Mesodermal cell (in vitro differentiated cells): ENCODE data around the gene DUSP9.

Experiments
- H3K27ac ChIP-seq: 2 replicates; pipeline ENCODE4 v1.7.0; 2013; ENCODE audit warnings: mild to moderate bottlenecking, low read depth, low read length, moderate library complexity; ENCODE audit not compliant: severe bottlenecking
- H3K36me3 ChIP-seq: 2 replicates; pipeline ENCODE4 v1.7.1; 2013; ENCODE audit warnings: mild to moderate bottlenecking, low read length, moderate library complexity; ENCODE audit not compliant: control insufficient read depth, insufficient read depth
- H3K4me1 ChIP-seq: one replicate; pipeline ENCODE4 v1.7.1; 2013; ENCODE audit warnings: mild to moderate bottlenecking, low read length; ENCODE audit not compliant: insufficient read depth, control insufficient read depth, poor library complexity, severe bottlenecking
- H3K4me3 ChIP-seq: 2 replicates; pipeline ENCODE4 v1.7.0; 2013; ENCODE audit warnings: low read length, control low read depth, mild to moderate bottlenecking; ENCODE audit not compliant: insufficient read depth, poor library complexity, severe bottlenecking; ENCODE audit errors: extremely low read depth
- H3K9me3 ChIP-seq: 2 replicates; pipeline ENCODE4 v1.7.1; 2013; ENCODE audit warnings: mild to moderate bottlenecking, low read length, moderate library complexity; ENCODE audit not compliant: control insufficient read depth
- WGBS, 2 experiments: methylation state at CpG; one replicate each; pipeline ENCODE4 v1.1.5; 2013; ENCODE audit warnings: missing lambda C conversion rate in 2 of 2; ENCODE audit not compliant: insufficient coverage in 2 of 2; 5-methylcytosine and 5-hydroxymethylcytosine counted together

DUSP9 gene

DNA sequence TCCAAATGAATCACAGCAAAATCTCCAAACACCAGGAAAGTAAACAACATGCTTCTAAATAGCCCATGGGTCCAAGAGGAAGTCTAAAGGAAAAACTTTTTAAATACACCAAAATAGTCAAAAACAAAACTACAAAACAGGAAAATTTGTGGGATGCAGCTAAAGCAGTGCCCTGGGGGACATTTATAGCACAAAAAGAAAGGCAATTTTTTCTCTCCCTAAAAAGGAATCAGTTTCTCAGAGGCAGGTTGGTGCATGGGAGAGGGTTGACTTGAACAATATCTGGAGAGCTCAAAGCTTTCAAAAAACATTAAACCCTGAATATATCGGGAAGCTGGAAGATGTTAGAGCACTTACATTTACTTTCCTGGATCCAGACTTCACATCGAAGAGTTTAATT, 15.7 kb upstream of the DUSP9 start:
- Histone ChIP-seq H3K36me3 (no peaks in the 10 kb centered on the region), H3K4me3 (no peak overlapping the region), H3K9me3 (no peaks in the 10 kb centered on the region), H3K4me1 (no peaks in the 10 kb centered on the region), H3K27ac (no peak overlapping the region)
- 75 to 100% methylated on average over 1 to 2 of the region's 2 CpGs for WGBS, 2 experiments

DNA sequence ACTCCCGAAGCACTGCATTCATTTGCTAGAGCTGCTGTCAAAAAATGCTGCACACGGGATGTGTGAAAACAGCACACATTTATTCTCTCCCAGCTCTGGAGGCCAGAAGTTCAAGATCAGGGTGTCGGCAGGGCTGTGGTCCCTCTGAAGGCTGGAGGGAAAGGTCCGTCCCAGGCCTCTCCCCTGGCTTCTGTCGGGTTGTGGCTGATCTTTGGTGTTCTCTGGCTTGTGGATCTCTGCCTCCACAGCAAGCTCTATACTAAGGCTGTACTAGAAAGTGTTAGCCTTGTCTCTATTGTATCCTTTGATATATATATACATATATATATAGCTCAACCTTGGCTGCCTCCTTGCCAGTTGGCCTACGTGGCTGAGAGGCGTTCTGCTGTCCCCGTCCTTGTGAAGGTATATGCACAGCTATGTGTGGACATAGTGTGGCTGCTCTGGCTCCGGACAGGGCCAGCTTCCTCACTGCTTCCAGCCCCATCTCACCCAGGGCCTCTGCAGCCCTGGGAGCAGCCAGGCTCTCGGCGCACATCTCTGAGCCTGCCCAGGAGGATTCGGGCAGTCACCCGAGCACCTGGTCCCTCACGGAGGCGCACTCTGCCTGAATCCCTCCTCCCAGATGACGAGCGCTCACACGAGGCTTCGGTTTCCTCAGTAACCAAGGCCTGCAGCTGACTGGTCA, 15.0 kb upstream of the DUSP9 start:
- Histone ChIP-seq H3K9me3 (no peaks in the 10 kb centered on the region), H3K27ac (no peak overlapping the region), H3K36me3 (no peaks in the 10 kb centered on the region), H3K4me3 (no peak overlapping the region), H3K4me1 (no peaks in the 10 kb centered on the region)
- WGBS, 2 experiments = 90 to 100% methylated on average over 2 to 11 of the region's 19 CpGs

DNA sequence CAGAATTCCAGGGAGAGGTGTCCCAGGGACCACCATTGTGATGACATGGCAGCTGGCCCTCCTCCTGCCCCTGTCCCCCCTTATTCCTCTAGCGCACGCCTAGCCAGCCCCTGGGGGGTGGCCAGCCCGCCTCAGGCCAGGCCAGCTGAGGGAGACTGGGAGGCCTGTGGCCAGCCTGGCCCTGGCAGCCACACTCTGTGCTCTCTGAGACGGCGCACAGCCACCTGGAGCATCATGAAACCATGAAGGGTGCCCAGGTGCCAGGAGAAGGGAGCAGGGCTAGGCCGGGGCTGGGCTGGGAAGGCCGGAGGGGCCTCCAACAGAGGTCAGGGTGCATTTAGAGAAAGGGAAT, 14.4 kb upstream of the DUSP9 start:
- Histone ChIP-seq H3K27ac (no peak overlapping the region), H3K9me3 (no peaks in the 10 kb centered on the region), H3K36me3 (no peaks in the 10 kb centered on the region), H3K4me3 (no peak overlapping the region), H3K4me1 (no peaks in the 10 kb centered on the region)
- WGBS, 2 experiments = 93 to 100% methylated on average over 4 of the region's 7 CpGs

DNA sequence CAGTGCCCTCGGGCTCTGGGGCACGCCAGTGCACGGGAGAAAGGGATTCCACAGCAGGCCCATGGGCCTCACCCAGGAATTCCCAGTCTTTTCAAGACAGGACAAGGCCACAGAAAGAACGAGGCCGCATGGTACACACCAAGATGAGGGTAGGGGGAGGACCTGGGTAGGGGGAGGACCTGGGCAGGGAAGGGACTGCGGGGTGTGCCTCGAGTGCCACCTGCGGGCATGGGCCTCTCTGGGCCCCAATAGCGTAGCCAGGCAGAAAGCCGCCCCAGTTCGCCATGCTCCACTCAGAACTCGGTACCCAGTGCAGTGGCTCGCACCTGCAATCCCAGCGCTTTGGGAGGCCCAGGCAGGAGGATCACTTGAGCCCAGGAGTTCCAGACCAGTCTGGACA, 14.0 kb upstream of the DUSP9 start:
- Histone ChIP-seq H3K9me3 (no peaks in the 10 kb centered on the region), H3K4me3 (no peak overlapping the region), H3K36me3 (no peaks in the 10 kb centered on the region), H3K4me1 (no peaks in the 10 kb centered on the region), H3K27ac (no peak overlapping the region)
- 93 to 100% methylated on average over 2 to 12 of the region's 14 CpGs for WGBS, 2 experiments

DNA sequence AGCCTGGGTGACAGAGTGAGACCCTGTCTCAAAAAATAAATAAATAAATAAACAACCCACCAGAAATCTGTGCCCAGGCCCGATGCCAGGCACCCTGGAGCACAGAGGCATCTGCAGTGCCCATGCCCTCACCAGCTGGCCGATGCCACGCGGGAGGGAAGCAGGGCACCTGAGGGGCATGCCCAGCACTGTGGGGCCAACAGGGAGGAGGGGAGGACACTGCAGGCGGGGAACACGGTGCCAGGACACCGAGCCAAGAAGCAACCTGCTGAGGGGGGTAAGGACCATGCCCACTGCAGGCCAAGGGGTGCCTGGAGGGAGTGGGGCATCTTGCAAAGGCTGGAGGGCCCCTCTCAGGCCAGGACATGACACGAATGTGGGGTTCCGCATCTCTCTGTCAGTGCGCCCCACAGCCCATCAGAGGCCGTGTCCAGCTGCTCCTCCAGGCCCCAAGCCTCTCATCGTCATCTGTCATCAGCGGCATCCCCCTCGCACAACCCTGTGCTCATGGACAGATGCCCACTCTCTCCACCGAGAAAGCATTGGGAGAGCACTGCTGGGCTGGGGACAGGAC, 13.3 kb upstream of the DUSP9 start:
- no peaks in the 10 kb centered on the region for H3K9me3 ChIP-seq
- H3K4me3 ChIP-seq = no peak overlapping the region
- no peaks in the 10 kb centered on the region for H3K36me3 ChIP-seq
- 92 to 93% methylated on average over 7 to 10 of the region's 15 CpGs for WGBS, 2 experiments
- H3K4me1 ChIP-seq = no peaks in the 10 kb centered on the region
- no peak overlapping the region for H3K27ac ChIP-seq

DNA sequence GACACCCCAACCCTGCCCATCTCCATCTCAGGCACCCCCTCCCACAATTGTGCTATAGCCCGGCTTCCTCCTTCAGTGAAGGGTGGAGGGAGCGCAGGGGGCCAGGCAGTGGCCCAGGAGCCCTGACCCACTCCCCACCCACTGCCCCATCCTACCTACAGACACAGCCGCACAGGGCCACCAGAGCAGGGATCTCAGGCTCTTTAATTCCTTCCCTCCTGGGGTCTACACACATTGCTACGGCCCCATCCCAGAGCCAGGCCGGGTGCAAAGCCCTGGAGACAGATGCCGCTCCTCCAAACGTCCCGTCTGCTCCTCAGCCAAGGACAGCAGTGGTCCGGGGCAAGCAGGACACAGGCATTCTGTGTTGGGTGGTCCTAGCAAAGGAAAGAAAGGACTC, 12.8 kb upstream of the DUSP9 start:
- H3K9me3 ChIP-seq = no peaks in the 10 kb centered on the region
- no peaks in the 10 kb centered on the region for H3K36me3 ChIP-seq
- H3K4me1 ChIP-seq = no peaks in the 10 kb centered on the region
- 72 to 97% methylated on average over 6 of the region's 9 CpGs for WGBS, 2 experiments
- H3K4me3 ChIP-seq = no peak overlapping the region
- no peak overlapping the region for H3K27ac ChIP-seq

DNA sequence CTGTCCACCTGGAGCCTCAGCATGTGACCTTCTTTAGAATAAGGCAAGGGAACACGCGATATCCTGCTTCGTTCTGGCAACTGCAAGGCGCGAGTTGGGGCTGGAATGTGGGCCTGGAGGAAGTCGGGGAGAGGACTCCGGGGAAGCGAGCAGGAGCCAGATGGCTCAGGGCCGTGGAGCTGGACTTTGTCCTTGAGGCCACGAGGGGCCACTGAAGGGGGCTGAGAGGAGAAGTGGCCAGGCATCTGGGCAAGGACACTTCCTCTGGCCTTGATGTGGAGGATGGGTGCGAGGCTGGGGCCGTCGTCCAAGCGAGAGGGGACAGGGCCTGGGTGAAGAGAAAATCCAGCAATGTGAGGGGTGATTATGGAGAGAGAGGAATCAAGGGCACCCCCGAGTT, 12.2 kb upstream of the DUSP9 start:
- Histone ChIP-seq H3K9me3 (no peaks in the 10 kb centered on the region), H3K36me3 (no peaks in the 10 kb centered on the region), H3K27ac (no peak overlapping the region), H3K4me3 (no peak overlapping the region), H3K4me1 (no peaks in the 10 kb centered on the region)
- WGBS, 2 experiments = 78 to 87% methylated on average over 5 to 9 of the region's 15 CpGs

DNA sequence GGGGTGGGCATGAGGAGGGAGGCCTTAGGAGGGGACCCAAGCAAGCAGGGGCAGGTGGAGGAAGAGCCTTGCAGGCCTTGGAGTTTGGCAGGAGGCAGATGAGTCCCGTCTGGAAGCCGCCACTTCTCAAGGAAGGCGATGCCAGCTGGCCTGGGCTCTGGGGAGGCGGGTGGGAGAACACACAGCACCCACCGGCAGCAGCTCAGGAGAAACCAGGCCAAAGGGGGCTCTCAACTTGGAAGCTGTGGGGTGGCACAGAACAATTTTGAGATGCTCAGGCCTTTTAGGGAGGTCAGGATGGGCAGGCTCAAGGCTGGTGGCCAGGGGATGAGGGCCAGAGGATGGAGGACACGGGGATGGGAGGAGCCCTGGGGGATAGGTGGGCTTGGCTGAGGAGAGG, 11.6 kb upstream of the DUSP9 start:
- Histone ChIP-seq H3K4me3 (no peak overlapping the region), H3K36me3 (no peaks in the 10 kb centered on the region), H3K27ac (no peak overlapping the region), H3K9me3 (no peaks in the 10 kb centered on the region), H3K4me1 (no peaks in the 10 kb centered on the region)
- 98 to 100% methylated on average over 5 to 6 of the region's 6 CpGs for WGBS, 2 experiments

DNA sequence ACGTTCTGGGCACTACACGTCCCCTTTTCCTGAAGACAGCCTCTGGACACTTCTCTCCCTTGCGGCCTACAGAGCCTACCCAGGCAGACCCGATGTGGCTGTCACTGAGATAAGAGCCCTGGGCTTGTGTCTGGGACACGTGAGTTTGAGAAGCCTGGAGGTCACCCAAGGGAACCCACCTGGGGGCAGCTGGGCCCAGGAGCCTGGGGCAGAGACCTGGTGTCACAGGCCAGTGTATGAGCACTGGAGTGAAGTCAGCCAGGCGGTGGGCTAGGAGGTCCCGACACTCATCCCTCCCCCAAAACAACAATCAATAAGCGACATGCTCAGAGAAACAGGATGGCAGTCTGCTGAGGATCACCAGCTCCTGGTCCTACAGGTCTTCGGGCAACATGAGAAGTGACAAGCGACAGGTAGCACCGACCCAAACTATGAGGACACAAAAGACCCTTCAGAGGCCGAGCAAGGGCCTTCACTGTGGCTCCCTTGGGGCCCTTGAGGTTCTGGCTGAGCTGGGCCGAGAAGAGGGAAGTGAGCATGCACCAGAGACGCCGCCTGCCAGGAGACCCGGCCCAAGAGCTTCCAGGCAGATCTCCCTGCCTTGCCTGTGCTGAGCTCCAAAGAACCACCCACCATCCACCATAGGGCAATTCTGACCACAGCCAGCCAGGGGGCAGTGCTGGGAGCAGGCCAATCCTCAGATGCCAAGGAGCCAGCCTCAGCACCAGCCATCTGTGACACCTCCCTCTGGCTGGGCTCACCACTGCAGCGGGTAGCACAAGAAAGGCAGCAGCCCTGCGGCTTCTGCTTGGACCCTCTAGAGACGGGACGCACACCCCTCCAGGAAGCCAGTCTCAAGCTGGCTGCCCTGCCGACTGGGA, 11.0 kb upstream of the DUSP9 start:
- Histone ChIP-seq H3K4me3 (no peak overlapping the region), H3K27ac (no peak overlapping the region), H3K4me1 (no peaks in the 10 kb centered on the region), H3K9me3 (no peaks in the 10 kb centered on the region), H3K36me3 (no peaks in the 10 kb centered on the region)
- WGBS, 2 experiments = 64 to 79% methylated on average over 8 to 10 of the region's 21 CpGs

DNA sequence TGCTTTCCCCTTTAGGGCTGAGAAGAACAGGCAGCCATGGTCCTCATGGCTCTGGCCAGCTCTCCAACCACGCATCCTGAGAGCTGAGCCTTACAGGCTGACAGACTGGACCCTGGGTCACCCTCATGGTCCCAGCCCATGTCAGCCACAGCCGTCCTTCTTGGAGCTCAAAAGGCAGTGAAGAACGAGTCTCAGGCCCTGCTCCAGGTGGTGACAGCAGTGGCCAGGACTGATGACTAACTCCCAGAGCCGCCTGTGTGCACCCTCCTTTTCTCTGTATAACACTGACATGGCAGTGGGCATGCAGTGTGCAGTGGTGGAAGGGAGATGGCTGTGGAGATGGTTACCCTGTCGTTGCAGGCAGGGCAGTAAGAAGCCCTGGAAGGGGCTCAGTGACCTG, 10.3 kb upstream of the DUSP9 start:
- Histone ChIP-seq H3K9me3 (no peaks in the 10 kb centered on the region), H3K4me3 (no peak overlapping the region), H3K27ac (no peak overlapping the region), H3K36me3 (no peaks in the 10 kb centered on the region), H3K4me1 (no peaks in the 10 kb centered on the region)
- 86% methylated on average over 3 of the region's 5 CpGs; no CpG with 5 or more reads in 1 of the 2 experiments for WGBS, 2 experiments
